H9 (cell line): Measurements from ENCODE around the gene SLC12A6. TPM values are rescaled to one million over a fixed set of nuclear protein-coding genes. Genes with fewer than 3 reads are reported as not detected.

Experiments used
- DNase-seq: peaks from one replicate; pipeline ENCODE4 v3.0.0-alpha.2; 2017
- H2AFZ ChIP-seq: one replicate; pipeline ENCODE4 v1.6.1; 2013; ENCODE audit warnings: mild to moderate bottlenecking, low read length, control low read depth, moderate library complexity
- H2AK5ac ChIP-seq: 2 replicates; pipeline ENCODE4 v1.6.1; 2013; ENCODE audit warnings: low read length, control low read depth, mixed read lengths; ENCODE audit not compliant: insufficient read length
- H2BK120ac ChIP-seq: one replicate; pipeline ENCODE4 v1.6.1; 2013; ENCODE audit warnings: low read depth, mild to moderate bottlenecking, low read length, control low read depth, inconsistent platforms; ENCODE audit not compliant: poor library complexity, severe bottlenecking
- H2BK12ac ChIP-seq: 2 replicates; pipeline ENCODE4 v1.6.1; 2013; ENCODE audit warnings: low read length, control low read depth, mixed read lengths, low read depth; ENCODE audit not compliant: insufficient read length
- H2BK15ac ChIP-seq: 2 replicates; pipeline ENCODE4 v1.6.1; 2013; ENCODE audit warnings: low read depth, low read length, control low read depth
- H2BK20ac ChIP-seq: one replicate; pipeline ENCODE4 v1.6.1; 2013; ENCODE audit warnings: low read depth, mild to moderate bottlenecking, low read length, control low read depth, inconsistent platforms; ENCODE audit not compliant: poor library complexity, severe bottlenecking
- H2BK5ac ChIP-seq: 2 replicates; pipeline ENCODE4 v1.6.1; 2013; ENCODE audit warnings: low read length, control low read depth, mixed read lengths; ENCODE audit not compliant: insufficient read length
- H3K14ac ChIP-seq: 2 replicates; pipeline ENCODE4 v1.6.1; 2013; ENCODE audit warnings: low read length, control low read depth; ENCODE audit not compliant: insufficient read depth
- H3K18ac ChIP-seq: 2 replicates; pipeline ENCODE4 v1.6.1; 2013; ENCODE audit warnings: low read depth, mild to moderate bottlenecking, mixed read lengths, low read length, control low read depth; ENCODE audit not compliant: insufficient read length
- H3K23ac ChIP-seq: 2 replicates; pipeline ENCODE4 v1.6.1; 2013; ENCODE audit warnings: low read length, control low read depth, mixed read lengths, low read depth; ENCODE audit not compliant: insufficient read length
- H3K23me2 ChIP-seq: 2 replicates; pipeline ENCODE4 v1.6.1; 2013; ENCODE audit warnings: low read depth, mild to moderate bottlenecking, mixed read lengths, low read length, control low read depth; ENCODE audit not compliant: insufficient read length, poor library complexity, severe bottlenecking
- H3K27ac ChIP-seq: 2 replicates; pipeline ENCODE4 v1.5.1; 2013; ENCODE audit warnings: low read length, control low read depth, mixed read lengths, low read depth; ENCODE audit not compliant: insufficient read length
- H3K27me3 ChIP-seq: 2 replicates; pipeline ENCODE4 v1.6.1; 2013; ENCODE audit warnings: low read length, control low read depth, inconsistent platforms; ENCODE audit not compliant: insufficient read depth
- H3K4ac ChIP-seq: 2 replicates; pipeline ENCODE4 v1.6.1; 2013; ENCODE audit warnings: low read depth, mild to moderate bottlenecking, control low read depth, inconsistent platforms, low read length, moderate library complexity
- H3K4me1 ChIP-seq: 2 replicates; pipeline ENCODE4 v1.6.1; 2013; ENCODE audit warnings: low read length, control low read depth, inconsistent platforms; ENCODE audit not compliant: insufficient read depth
- H3K4me2 ChIP-seq: 2 replicates; pipeline ENCODE4 v1.6.1; 2013; ENCODE audit warnings: low read length, control low read depth, mixed read lengths; ENCODE audit not compliant: insufficient read length, insufficient read depth
- H3K56ac ChIP-seq: 2 replicates; pipeline ENCODE4 v1.6.1; 2013; ENCODE audit warnings: low read depth, mild to moderate bottlenecking, mixed read lengths, low read length, control low read depth; ENCODE audit not compliant: insufficient read length
- H3K79me1 ChIP-seq: 2 replicates; pipeline ENCODE4 v1.6.1; 2013; ENCODE audit warnings: low read depth, mild to moderate bottlenecking, moderate library complexity, low read length, control low read depth, inconsistent platforms; ENCODE audit not compliant: insufficient read depth, poor library complexity, severe bottlenecking
- H3K79me2 ChIP-seq: 2 replicates; pipeline ENCODE4 v1.6.1; 2013; ENCODE audit warnings: low read length, control low read depth, inconsistent platforms; ENCODE audit not compliant: insufficient read depth
- H3K9ac ChIP-seq: 2 replicates; pipeline ENCODE4 v1.6.1; 2013; ENCODE audit warnings: low read length, control low read depth, mixed read lengths; ENCODE audit not compliant: insufficient read length; ENCODE audit errors: extremely low read depth
- H3K9me3 ChIP-seq: one replicate; pipeline ENCODE4 v1.6.1; 2013; ENCODE audit warnings: low read depth, low read length, inconsistent platforms; ENCODE audit not compliant: control insufficient read depth
- H3T11ph ChIP-seq: one replicate; pipeline ENCODE4 v1.6.1; 2013; ENCODE audit warnings: mild to moderate bottlenecking, low read length, control low read depth, inconsistent platforms
- H4K20me1 ChIP-seq: one replicate; pipeline ENCODE4 v1.6.1; 2013; ENCODE audit not compliant: control insufficient read depth, insufficient read length, insufficient read depth
- H4K5ac ChIP-seq: 2 replicates; pipeline ENCODE4 v1.6.1; 2013; ENCODE audit warnings: low read depth, mild to moderate bottlenecking, mixed read lengths, low read length, control low read depth; ENCODE audit not compliant: insufficient read length
- H4K8ac ChIP-seq: replicated peaks from 2 replicates; pipeline ENCODE4 v1.6.1; 2013; ENCODE audit warnings: low read length, control low read depth, mixed read lengths, low read depth; ENCODE audit not compliant: insufficient read length
- H4K91ac ChIP-seq: 2 replicates; pipeline ENCODE4 v1.6.1; 2013; ENCODE audit warnings: low read depth, mild to moderate bottlenecking, moderate library complexity, mixed read lengths, low read length, control low read depth; ENCODE audit not compliant: insufficient read length
- H3K27ac Mint-ChIP-seq, 3 experiments: 2 replicates in 2 of 3; 3 replicates in 1 of 3; pipeline ENCODE4 v1.8.0; 2020 to 2021; ENCODE audit warnings: mixed read lengths in 3 of 3, mild to moderate bottlenecking in 1 of 3, moderate library complexity in 1 of 3
- H3K27me3 Mint-ChIP-seq: 2 replicates; pipeline ENCODE4 v1.8.0; 2021; ENCODE audit warnings: low read depth, mild to moderate bottlenecking, moderate library complexity, mixed read lengths
- H3K36me3 Mint-ChIP-seq, 3 experiments: 2 replicates in 2 of 3; 3 replicates in 1 of 3; pipeline ENCODE4 v1.8.0; 2020 to 2021; ENCODE audit warnings: low read depth in 3 of 3, mixed read lengths in 3 of 3; ENCODE audit not compliant: insufficient read depth in 1 of 3
- H3K4me1 Mint-ChIP-seq, 2 experiments: 2 replicates each; pipeline ENCODE4 v1.8.0; 2020; ENCODE audit warnings: mixed read lengths in 2 of 2
- H3K4me3 Mint-ChIP-seq, 2 experiments: 2 replicates in 1 of 2; 3 replicates in 1 of 2; pipeline ENCODE4 v1.8.0; 2020 to 2021; ENCODE audit warnings: mild to moderate bottlenecking in 2 of 2, mixed read lengths in 2 of 2, moderate library complexity in 1 of 2
- H3K9me3 Mint-ChIP-seq, 2 experiments: 2 replicates in 1 of 2; 3 replicates in 1 of 2; pipeline ENCODE4 v1.8.0; 2020; ENCODE audit warnings: mild to moderate bottlenecking in 2 of 2, mixed read lengths in 2 of 2, moderate library complexity in 1 of 2
- WGBS: extraction: QIAGEN DNeasy Blood & Tissue Kit; methylation state at CpG from one replicate; pipeline ENCODE4 v1.1.7; 2013; ENCODE audit warnings: missing lambda C conversion rate, low lambda C conversion rate, mixed read lengths; ENCODE audit not compliant: insufficient read length; ENCODE audit errors: extremely low coverage; 5-methylcytosine and 5-hydroxymethylcytosine counted together
- total RNA-seq: library from RNA; stranded (reverse); gene quantifications from 2 replicates; pipeline ENCODE4 v1.2.1, GENCODE V29; 2021
- TF ChIP-seq, protein P1 (sequence below): fragments of 200-600 bp; sonication (generic); conservative IDR thresholded peaks from 3 replicates; pipeline ENCODE4 v1.8.0; 2021; ENCODE audit warnings: antibody characterized with exemption, mild to moderate bottlenecking

SLC12A6 gene
- total RNA-seq, 1 experiment from 2014 or later, result 11.1 TPM

DNA sequence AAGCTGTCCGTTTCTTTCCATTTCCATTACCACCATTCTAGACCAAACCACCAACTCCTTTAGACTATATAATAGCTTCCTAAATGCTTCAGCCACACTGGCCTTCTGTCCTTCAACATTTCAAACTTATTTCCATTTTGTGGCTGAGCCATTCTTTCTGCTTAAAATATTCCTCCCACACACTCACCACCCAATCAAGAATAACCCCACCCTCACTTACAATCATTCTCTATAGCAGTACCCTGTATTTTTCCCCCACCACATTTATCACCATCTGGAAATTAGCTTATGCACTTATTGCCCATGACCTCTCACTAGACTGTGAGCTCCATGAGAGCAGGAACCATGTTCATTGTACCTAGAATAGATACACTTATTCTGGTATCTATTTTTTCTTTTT lies 134.3 kb downstream of the SLC12A6 start:
- WGBS, result no CpG with 5 or more reads among the region's 1 CpG

More for the DNA sequence above, 134.3 kb downstream of the SLC12A6 start:
- H2AFZ ChIP-seq, result no peak overlapping the region
- no peak overlapping the region for H4K8ac ChIP-seq
- no peak overlapping the region for H2BK120ac ChIP-seq
- H3K27me3 Mint-ChIP-seq, result no peaks in the 10 kb centered on the region
- no peak for DNase-seq
- peaks cover 29% of the 10 kb centered on the region for H3K79me2 ChIP-seq
- H3K9ac ChIP-seq, result no peak overlapping the region
- H3K27me3 ChIP-seq, result no peaks in the 10 kb centered on the region
- H4K20me1 ChIP-seq, result no peaks in the 10 kb centered on the region
- no peaks in the 10 kb centered on the region for H3K4me1 ChIP-seq
- H2BK15ac ChIP-seq, result no peak overlapping the region
- H3K4me3 Mint-ChIP-seq, result no peak overlapping the region
- peaks cover 30 to 55% (median 32%) of the 10 kb centered on the region in 3 experiments for H3K36me3 Mint-ChIP-seq
- no peak overlapping the region for H2BK5ac ChIP-seq
- no peak overlapping the region for H2AK5ac ChIP-seq
- TF ChIP-seq, protein P1, sequence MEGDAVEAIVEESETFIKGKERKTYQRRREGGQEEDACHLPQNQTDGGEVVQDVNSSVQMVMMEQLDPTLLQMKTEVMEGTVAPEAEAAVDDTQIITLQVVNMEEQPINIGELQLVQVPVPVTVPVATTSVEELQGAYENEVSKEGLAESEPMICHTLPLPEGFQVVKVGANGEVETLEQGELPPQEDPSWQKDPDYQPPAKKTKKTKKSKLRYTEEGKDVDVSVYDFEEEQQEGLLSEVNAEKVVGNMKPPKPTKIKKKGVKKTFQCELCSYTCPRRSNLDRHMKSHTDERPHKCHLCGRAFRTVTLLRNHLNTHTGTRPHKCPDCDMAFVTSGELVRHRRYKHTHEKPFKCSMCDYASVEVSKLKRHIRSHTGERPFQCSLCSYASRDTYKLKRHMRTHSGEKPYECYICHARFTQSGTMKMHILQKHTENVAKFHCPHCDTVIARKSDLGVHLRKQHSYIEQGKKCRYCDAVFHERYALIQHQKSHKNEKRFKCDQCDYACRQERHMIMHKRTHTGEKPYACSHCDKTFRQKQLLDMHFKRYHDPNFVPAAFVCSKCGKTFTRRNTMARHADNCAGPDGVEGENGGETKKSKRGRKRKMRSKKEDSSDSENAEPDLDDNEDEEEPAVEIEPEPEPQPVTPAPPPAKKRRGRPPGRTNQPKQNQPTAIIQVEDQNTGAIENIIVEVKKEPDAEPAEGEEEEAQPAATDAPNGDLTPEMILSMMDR, result no peak
- H3K4ac ChIP-seq, result no peak overlapping the region
- H2BK20ac ChIP-seq, result no peak overlapping the region
- no peak overlapping the region for H3K14ac ChIP-seq
- H3K4me1 Mint-ChIP-seq, result peaks cover 5% of the 10 kb centered on the region in 2 experiments
- no peak overlapping the region for H3K27ac ChIP-seq
- peaks cover 3% of the 10 kb centered on the region for H3K79me1 ChIP-seq
- H3K4me2 ChIP-seq, result no peak overlapping the region
- H3K23me2 ChIP-seq, result no peaks in the 10 kb centered on the region
- no peak overlapping the region; a peak in 2 of 7 replicates for H3K27ac Mint-ChIP-seq
- H3K18ac ChIP-seq, result no peak overlapping the region
- no peak overlapping the region for H3K23ac ChIP-seq
- H3T11ph ChIP-seq, result no peak overlapping the region
- no peak overlapping the region for H3K56ac ChIP-seq
- no peak overlapping the region for H4K91ac ChIP-seq
- no peaks in the 10 kb centered on the region for H3K9me3 ChIP-seq
- no peak overlapping the region for H2BK12ac ChIP-seq
- H4K5ac ChIP-seq, result no peak overlapping the region
- peaks cover 4 to 6% of the 10 kb centered on the region in 2 experiments; a peak in 3 of 5 replicates for H3K9me3 Mint-ChIP-seq
